Measurements from ENCODE around the gene RGS12.

DNA sequence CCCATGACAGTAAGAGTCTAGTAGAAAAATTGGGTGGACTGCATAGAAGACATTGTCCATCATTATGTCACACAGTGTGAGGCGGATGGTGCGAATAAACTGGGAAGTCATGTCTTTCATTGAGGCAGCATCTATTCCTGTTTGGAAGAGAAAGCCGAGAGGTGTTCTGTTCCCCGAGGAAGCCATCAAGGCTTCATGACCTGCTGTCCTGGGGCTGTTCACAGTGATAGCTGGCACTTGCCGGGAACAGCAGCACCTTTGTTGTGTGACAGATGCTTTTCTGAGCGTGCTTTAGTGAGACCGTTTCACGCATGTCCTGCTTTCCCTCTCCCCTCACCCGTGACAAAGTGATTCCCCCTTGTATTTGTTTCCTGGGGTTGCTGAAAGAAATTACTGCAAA, 20.3 kb downstream of the RGS12 start:
- TF ChIP-seq, protein P1, sequence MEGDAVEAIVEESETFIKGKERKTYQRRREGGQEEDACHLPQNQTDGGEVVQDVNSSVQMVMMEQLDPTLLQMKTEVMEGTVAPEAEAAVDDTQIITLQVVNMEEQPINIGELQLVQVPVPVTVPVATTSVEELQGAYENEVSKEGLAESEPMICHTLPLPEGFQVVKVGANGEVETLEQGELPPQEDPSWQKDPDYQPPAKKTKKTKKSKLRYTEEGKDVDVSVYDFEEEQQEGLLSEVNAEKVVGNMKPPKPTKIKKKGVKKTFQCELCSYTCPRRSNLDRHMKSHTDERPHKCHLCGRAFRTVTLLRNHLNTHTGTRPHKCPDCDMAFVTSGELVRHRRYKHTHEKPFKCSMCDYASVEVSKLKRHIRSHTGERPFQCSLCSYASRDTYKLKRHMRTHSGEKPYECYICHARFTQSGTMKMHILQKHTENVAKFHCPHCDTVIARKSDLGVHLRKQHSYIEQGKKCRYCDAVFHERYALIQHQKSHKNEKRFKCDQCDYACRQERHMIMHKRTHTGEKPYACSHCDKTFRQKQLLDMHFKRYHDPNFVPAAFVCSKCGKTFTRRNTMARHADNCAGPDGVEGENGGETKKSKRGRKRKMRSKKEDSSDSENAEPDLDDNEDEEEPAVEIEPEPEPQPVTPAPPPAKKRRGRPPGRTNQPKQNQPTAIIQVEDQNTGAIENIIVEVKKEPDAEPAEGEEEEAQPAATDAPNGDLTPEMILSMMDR (conservative IDR thresholded peaks at IDR 0.05) = no peak
- TF ChIP-seq EZH2 (IDR thresholded peaks at IDR 0.05; ENCODE audit: low read depth) = no peak

All from PC-9 (cell line).